Calu3 (cell line): ENCODE data around the gene IRF2BP2. TPM values are rescaled to one million over a fixed set of nuclear protein-coding genes. Genes with fewer than 3 reads are reported as not detected.

Experiments used
- Bru-seq: library from RNA; stranded (reverse); fragments of 400-500 nt; gene quantifications from one replicate; lab custom pipeline; 2021; lab: Mats Ljungman, UMichigan
- BruChase-seq, 2 experiments: library from RNA; stranded (reverse); fragments of 400-500 nt; gene quantifications; one replicate each; lab custom pipeline; 2021; lab: Mats Ljungman, UMichigan
- BruUV-seq: library from RNA; stranded (reverse); fragments of 400-500 nt; replicated peaks from 2 replicates; lab custom pipeline; 2021; lab: Mats Ljungman, UMichigan
- CTCF ChIA-PET: fragments of 300-600 bp; sonication (Branson Sonifier 250); formaldehyde crosslinking; loops from one replicate; lab custom pipeline; 2022; ENCODE audit warnings: antibody characterized with exemption; lab: Charles Lee
- DNase-seq: peaks from one replicate; pipeline ENCODE4 v3.0.0; 2022
- H3K27ac Mint-ChIP-seq: one replicate; pipeline ENCODE4 v1.8.0; 2022; ENCODE audit warnings: mixed read lengths; ENCODE audit not compliant: unreplicated experiment
- H3K27me3 Mint-ChIP-seq: one replicate; pipeline ENCODE4 v1.8.0; 2022; ENCODE audit warnings: mixed read lengths; ENCODE audit not compliant: unreplicated experiment
- H3K36me3 Mint-ChIP-seq: one replicate; pipeline ENCODE4 v1.8.0; 2022; ENCODE audit warnings: mild to moderate bottlenecking, moderate library complexity, mixed read lengths; ENCODE audit not compliant: insufficient read depth, unreplicated experiment
- H3K4me1 Mint-ChIP-seq: one replicate; pipeline ENCODE4 v1.8.0; 2022; ENCODE audit warnings: mild to moderate bottlenecking, low read depth, mixed read lengths; ENCODE audit not compliant: unreplicated experiment
- H3K4me3 Mint-ChIP-seq: one replicate; pipeline ENCODE4 v1.8.0; 2022; ENCODE audit warnings: mild to moderate bottlenecking, low read depth, moderate library complexity, mixed read lengths; ENCODE audit not compliant: unreplicated experiment
- H3K9me3 Mint-ChIP-seq: one replicate; pipeline ENCODE4 v1.8.0; 2022; ENCODE audit warnings: low read depth, mixed read lengths; ENCODE audit not compliant: unreplicated experiment
- CTCF ChIP-seq: fragments of 200-600 bp; IDR thresholded peaks from one replicate; pipeline ENCODE4 v1.8.0; 2022; ENCODE audit warnings: antibody characterized with exemption; ENCODE audit not compliant: unreplicated experiment
- intact Hi-C: fragments of 100-400 bp; cut with micrococcal nuclease; formaldehyde crosslinking; loops from one replicate; pipeline ENCODE4 v1.10.0; 2022; ENCODE audit not compliant: unreplicated experiment
- long read RNA-seq: library from polyadenylated mRNA; stranded (forward); transcript quantifications from one replicate; pipeline ENCODE4 v2.0.0, GENCODE V29; 2022
- total RNA-seq: library from RNA; stranded (reverse); gene quantifications from 2 replicates; pipeline ENCODE4 v1.2.3, GENCODE V29; 2022

Gene IRF2BP2
- total RNA-seq: 192 and 196 TPM in 2 replicates
- Bru-seq, nascent RNA: percentile 99 among the genes with signal in this experiment
- BruChase-seq, experiment 1, labeled RNA remaining after a 6-hour chase: percentile 98 among the genes with signal in this experiment
- BruChase-seq, experiment 2, labeled RNA remaining after a 2-hour chase: percentile 100 among the genes with signal in this experiment
- long read RNA-seq, full-length matches to known transcripts: 33 of 158 reads
- long read RNA-seq, partial matches to known transcripts: 0 of 158 reads
- long read RNA-seq, other reads (novel, unspliced or antisense): 125 of 158 reads

- intact Hi-C loops: loop anchor here (5.0 kb wide), 4 partner anchors 162 to 267 kb away; no protein-coding TSS in a partner anchor
- TF ChIP-seq CTCF: no peak
- Mint-ChIP-seq H3K36me3 (peaks cover 82% of the 10 kb centered on the region), H3K4me3 (peak within 1 kb of the TSS; percentile 89), H3K27me3 (no peaks in the 10 kb centered on the region), H3K4me1 (peaks cover 54% of the 10 kb centered on the region), H3K27ac (peak within 1 kb of the TSS; percentile 97), H3K9me3 (no peaks in the 10 kb centered on the region)
- CTCF ChIA-PET: interaction anchor here (0.8 to 3.9 kb wide), 4 partner anchors 10 to 473 kb away, joined by 3 to 26 read pairs (median 3); no protein-coding TSS in a partner anchor
- peak; percentile 92 for DNase-seq
- BruUV-seq: no TSS peak
Observed at GRCh38 chr1:234610061-234610665, at the start of gene IRF2BP2. Gene IRF2BP2, minus strand, starts transcription at chr1:234610178. Its CDS starts 684 bp downstream, at chr1:234609494.

- TF ChIP-seq CTCF: no peak
- CTCF ChIA-PET: no interaction called here
- no TSS peak for BruUV-seq
- H3K4me3 Mint-ChIP-seq: no peak overlapping the region
- H3K36me3 Mint-ChIP-seq: no peaks in the 10 kb centered on the region
- intact Hi-C loops: no loop called here
- peak; percentile 71 for DNase-seq
- peaks cover 68% of the 10 kb centered on the region for H3K4me1 Mint-ChIP-seq
- H3K9me3 Mint-ChIP-seq: peaks cover 4% of the 10 kb centered on the region
- no peak overlapping the region for H3K27ac Mint-ChIP-seq
- H3K27me3 Mint-ChIP-seq: no peaks in the 10 kb centered on the region
Observed at GRCh38 chr1:234659538-234659937, 49.6 kb upstream of the IRF2BP2 start.

GRCh38 chr1:234658138-234658537, 48.2 kb upstream of the IRF2BP2 start:
- intact Hi-C loops: no loop called here
- H3K4me3 Mint-ChIP-seq: no peak overlapping the region
- no TSS peak for BruUV-seq

More at GRCh38 chr1:234658138-234658537, 48.2 kb upstream of the IRF2BP2 start:
- H3K36me3 Mint-ChIP-seq: no peaks in the 10 kb centered on the region
- peaks cover 61% of the 10 kb centered on the region for H3K4me1 Mint-ChIP-seq
- peak overlapping the region; percentile 40 for H3K27ac Mint-ChIP-seq
- peaks cover 4% of the 10 kb centered on the region for H3K9me3 Mint-ChIP-seq
- DNase-seq: peak; percentile 49
- H3K27me3 Mint-ChIP-seq: no peaks in the 10 kb centered on the region
- no peak for TF ChIP-seq CTCF
- CTCF ChIA-PET: interaction anchor here (0.5 to 2.0 kb wide), 8 partner anchors 10 to 409 kb away, joined by 3 to 10 read pairs (median 4); no protein-coding TSS in a partner anchor
